ENCODE results near the gene TMEM8B.
A peak's percentile ranks its signal among the peaks of the same experiment; 100 is the strongest.

The TMEM8B gene, protein sequence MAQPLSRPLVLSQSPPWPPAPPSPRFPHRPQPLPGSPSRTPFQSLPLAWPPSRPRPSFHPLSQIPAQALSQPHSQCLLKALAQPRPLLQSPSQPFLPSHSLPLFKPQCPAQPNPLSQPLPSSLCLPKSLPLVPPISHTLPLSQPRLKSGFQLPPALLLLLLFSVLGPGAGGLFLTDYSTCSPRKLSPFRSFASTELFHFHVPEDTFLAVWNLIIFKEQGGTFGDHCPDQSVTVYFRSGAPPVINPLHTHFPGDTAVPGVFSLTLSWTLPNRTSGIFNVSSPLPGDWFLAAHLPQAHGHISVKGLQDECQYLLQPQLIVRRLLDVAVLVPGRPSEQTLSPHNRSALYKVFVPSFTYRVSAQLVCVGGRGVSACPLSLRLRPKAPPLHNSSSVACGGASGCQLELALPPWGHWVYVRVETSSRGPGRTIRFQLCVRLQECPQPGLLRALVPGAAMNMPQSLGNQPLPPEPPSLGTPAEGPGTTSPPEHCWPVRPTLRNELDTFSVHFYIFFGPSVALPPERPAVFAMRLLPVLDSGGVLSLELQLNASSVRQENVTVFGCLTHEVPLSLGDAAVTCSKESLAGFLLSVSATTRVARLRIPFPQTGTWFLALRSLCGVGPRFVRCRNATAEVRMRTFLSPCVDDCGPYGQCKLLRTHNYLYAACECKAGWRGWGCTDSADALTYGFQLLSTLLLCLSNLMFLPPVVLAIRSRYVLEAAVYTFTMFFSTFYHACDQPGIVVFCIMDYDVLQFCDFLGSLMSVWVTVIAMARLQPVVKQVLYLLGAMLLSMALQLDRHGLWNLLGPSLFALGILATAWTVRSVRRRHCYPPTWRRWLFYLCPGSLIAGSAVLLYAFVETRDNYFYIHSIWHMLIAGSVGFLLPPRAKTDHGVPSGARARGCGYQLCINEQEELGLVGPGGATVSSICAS

DNA sequence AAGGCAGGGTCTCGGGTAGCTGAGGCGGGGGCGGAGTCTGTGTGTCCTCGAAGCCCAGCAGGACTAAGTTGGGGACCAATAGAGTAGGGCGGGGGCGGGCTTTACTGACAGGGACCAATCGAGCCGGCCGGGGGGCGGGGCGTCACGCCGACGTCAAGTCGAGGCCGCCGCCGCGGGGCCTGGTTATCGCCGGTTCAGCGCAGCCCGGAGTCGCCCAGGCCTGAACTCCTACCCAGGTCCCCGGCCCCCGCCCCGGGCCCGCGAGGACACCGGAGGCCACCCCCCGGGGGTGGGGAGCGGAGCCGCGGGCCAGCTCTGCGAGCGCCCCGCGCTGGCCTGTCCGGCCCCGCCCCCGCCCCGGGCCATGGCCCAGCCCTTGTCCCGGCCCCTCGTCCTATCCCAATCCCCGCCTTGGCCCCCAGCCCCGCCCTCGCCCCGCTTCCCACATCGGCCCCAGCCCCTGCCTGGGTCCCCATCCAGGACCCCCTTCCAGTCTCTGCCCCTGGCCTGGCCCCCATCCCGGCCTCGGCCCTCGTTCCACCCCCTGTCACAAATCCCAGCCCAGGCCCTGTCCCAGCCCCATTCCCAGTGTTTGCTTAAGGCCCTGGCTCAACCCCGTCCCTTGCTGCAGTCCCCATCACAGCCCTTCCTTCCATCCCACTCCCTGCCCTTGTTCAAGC is at the start of gene TMEM8B:
Gene TMEM8B, plus strand, starts transcription at position 145 of the 680 bp plus-strand sequence. Its CDS starts 220 bp downstream, at position 365.
- DNase-seq: peak; percentile 99

DNA sequence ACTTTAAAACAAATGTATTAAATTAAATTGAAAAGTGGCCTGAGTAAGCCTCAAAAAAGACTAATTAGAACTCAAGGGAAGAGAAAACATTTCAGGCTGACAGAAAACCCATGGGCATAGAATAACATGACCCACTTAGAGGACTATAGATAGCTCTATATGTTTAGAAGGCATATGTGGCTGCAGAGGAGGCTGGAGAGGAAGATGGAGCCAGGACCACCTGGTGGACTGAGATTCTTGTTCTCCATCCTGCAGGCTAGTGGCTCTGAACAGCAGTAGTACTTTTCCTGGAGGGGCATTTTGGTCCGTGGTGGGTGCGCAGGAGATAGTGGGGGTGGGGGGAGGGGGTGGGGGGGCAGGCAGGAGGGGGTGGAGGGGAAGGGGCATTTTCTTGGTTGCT is 48.0 kb upstream of the TMEM8B start:
- DNase-seq: no peak

DNA sequence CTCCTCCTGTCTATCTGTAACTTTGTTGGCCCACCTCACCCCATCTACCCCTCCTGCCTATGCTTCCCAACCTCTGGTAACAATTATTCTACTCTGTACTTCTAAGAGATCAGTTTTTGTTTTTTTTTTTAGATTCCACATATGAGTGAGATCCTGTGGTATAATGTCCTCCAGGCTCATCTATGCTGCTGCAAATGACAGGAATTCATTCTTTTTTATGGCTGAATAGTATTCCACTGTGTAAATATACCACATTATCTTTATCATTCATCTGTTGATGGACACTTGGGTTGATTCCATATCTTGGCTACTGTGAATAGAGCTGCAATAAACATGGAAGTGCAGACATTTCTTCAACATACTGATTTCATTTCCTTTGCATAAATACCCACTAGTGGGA is 45.6 kb upstream of the TMEM8B start:
- DNase-seq: no peak

DNA sequence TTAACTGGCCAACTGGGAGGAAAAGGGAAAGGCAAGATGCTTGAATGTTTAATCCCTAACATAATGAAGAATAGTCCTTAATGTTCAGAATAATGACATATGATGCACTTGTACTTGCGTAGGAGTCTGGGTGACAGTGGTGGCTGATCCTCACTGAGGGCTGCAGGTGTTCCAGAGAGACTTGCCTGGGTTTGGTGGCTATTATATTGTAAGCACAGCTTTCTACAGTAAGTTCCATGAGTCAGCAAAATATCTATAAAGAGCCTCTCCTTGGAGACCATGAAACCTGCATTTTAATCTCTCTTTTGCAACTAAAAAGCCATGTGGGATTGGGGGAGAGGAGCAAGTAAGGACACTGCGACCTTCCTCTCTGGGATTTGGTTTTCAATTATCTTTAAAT is 39.5 kb upstream of the TMEM8B start:
- DNase-seq: no peak

DNA sequence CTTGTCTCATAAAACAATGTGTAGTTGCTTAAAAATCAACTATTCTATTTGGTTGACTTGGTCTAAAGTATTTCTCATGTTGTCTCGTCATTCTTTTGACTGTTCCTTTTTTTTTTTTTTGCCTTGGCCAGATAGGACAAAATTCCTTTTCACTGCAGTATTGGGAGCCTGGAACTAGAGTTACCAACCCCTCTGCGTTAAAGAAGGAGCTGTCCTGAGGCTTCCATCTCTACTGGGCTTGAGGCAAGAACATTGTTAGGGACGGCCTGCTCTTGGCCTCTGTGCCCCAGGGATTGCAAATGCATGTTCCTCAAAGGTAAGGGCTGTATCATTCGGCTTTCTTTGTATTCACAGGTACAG is 39.0 kb upstream of the TMEM8B start:
- DNase-seq: no peak

DNA sequence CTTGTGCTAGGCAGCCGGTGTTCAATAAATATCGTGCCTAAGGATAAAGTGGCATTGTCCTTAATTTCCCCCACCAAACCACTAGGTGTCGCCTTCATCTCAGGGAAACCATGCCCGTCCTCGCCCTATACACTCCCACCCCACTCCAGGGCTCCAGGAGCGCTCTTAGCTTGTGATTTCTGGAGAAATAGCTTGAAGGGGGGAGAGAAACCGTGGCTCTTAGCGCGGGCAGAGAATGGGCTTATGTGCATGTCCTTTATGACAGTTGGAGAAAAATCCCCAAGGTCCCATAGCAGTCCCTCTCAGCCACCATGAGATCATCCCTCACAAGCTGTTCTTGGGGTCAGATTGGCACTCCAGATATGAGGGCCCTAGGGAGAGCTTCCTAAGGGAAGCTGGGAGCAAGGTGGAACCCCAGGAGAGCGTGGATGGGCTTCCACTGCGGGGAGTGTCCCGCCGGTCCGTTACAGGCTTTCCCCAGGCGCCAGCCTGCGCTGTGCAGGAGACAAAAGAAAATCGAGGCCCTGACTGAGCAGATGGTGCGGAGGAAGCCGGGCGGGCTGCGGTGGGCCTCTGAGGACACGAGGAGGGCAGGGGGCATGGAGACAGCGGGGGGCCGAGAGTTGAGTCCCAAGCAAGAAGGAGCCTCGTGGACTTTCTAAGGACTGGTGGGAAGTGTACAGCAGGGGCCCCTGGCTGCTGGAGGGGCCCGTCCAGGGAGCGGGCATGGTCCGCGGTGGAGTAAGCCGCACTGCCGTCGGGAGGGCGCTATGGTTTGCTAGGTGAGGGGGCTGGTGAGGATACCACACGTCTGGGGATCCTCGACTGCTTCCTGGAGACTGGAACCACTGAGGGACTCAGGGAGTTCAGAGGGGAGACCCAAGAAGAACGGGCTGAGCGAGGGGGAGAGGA is 38.4 kb upstream of the TMEM8B start:
- DNase-seq: peak; percentile 56

DNA sequence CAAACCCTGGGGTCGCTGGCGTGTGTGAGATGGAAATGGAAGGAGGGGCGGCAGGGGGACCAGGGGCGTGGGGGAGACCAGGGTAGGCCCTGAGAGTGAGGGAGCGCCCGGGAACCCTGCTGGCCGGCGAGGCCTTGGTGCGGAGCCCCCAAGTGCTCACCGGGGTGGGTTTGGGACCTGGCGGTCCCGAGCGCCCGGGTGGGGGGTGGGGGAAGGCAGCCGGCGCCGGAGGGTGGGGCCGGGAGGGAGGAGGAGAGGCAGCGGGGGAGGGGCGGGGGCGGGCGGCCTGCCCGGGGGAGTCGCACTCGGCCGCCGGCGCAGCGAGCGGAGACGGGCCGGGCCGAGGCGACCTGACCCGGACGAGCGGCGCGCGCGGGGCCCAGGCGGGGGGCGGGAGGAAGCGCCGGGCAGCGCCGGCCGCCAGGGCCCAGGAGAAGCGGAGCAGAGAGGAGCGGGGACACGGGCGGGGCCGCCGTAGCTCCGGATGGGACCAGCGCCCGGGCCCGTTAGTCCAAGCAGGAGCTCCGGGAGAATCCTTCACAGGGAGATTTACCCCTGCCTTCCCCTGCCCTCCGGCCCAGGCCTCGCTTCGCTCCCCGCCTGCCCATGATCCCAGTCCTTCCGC is 37.6 kb upstream of the TMEM8B start, which contains the start of gene NPR2:
Gene NPR2, plus strand, starts transcription at position 295 of the 625 bp plus-strand sequence. CDS start 818 bp downstream, outside the sequence.
- DNase-seq: no peak

DNA sequence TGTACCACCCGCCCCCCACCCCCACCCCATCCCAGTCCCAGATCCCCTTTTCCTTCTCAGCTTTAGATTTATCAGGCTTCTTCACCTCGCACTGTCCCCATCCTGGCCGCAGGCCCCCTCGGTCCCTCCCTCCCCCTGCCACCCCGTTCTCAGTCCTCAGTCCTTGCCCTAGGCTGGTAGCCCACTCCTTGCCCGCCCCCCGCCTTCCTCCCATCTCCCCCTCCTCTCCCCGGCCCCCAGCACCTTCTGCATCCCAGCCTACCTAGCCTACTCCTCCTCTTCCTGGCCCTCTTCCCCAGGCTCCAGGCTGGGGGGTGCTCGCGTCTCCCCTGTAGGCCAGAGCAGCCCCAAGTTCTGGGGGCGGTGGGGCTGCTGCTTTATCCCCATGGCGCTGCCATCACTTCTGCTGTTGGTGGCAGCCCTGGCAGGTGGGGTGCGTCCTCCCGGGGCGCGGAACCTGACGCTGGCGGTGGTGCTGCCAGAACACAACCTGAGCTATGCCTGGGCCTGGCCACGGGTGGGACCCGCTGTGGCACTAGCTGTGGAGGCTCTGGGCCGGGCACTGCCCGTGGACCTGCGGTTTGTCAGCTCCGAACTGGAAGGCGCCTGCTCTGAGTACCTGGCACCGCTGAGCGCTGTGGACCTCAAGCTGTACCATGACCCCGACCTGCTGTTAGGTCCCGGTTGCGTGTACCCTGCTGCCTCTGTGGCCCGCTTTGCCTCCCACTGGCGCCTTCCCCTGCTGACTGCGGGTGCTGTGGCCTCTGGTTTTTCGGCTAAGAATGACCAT is 36.8 kb upstream of the TMEM8B start:
- DNase-seq: no peak

DNA sequence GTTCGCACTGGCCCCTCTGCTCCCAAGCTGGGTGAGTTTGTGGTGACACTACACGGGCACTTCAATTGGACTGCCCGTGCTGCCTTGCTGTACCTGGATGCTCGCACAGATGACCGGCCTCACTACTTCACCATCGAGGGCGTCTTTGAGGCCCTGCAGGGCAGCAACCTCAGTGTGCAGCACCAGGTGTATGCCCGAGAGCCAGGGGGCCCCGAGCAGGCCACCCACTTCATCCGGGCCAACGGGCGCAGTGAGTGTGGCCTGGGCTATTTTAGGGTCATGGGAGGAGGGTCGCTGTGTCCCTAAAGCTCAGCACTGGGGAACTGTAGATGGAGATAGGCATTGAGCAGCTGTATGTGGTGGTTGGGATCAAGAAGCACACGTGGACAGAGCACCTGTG is 36.2 kb upstream of the TMEM8B start:
- DNase-seq: no peak

DNA sequence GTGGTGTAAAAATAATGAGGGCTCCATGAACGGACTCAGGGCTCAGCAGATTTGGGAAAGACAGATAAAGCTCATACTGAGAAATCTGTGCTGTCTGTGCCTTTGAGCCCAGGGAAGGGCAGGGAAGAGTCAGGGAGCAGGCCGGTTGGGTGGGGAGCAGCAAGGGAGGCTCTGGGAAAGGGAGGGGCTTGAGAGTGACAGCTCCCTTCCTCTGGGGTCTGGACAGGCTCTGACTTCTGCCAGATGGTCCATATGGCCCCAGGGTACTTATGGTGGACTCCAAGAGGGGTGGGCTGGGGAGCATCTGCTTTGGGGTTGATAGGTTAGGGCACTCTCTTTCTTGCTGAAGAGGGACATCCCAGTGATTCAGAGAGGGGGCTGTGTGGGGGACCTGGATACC is 35.6 kb upstream of the TMEM8B start:
- DNase-seq: no peak

DNA sequence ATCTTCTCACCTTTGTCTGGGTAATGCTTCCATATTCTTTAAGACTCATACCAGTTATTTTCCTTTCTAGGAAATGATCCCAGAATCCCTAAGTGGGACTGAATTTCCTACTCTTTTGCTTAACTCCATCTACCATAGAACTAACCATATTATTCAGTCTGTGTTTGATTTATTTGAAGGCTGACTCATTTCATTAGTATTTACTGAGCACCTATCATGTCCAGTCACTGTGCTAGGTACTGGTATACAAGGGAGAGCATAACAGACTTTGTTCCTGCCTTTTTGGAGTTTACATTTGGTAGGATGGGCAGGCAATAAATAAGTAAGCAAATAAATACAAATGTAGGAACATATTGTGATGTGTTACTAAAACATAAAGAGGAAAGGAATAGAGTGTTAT is 33.3 kb upstream of the TMEM8B start:
- no peak for DNase-seq

DNA sequence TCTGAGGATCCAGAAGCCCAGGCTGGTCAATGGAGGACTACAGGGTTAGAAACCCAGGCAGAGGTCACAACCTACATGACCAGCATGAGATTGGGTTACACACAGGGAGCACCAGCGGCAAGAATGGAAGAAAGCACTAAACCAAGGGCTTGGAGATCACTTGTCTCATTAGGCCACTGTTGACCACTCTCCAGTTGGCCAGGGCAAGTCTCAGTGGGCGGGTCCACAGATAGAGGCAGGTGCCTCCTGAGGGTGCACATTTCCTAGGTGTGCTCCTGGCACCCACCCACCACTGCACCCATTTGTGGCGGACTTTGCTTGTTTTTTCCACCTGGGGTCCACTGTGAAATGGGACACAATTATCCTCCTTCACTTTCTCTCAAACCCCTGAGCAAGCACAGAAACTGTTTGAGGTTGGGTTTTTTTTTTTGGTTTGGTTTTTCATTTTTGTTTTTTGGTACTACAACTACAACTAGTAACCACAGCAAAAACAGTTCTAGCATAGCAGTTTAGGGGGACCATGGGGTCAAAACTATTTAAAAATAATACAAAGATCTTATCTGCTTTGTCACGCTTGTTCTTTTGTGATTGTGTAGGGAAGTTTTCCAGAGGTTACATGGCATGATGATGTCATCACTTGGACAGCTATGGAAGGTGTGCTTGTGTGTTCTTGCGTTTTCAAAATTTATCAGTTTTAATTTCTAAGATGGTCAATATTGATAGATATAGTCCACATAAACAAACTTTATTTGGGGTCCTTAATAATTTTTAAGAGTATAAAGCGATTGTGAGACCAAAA is 31.5 kb upstream of the TMEM8B start:
- no peak for DNase-seq

DNA sequence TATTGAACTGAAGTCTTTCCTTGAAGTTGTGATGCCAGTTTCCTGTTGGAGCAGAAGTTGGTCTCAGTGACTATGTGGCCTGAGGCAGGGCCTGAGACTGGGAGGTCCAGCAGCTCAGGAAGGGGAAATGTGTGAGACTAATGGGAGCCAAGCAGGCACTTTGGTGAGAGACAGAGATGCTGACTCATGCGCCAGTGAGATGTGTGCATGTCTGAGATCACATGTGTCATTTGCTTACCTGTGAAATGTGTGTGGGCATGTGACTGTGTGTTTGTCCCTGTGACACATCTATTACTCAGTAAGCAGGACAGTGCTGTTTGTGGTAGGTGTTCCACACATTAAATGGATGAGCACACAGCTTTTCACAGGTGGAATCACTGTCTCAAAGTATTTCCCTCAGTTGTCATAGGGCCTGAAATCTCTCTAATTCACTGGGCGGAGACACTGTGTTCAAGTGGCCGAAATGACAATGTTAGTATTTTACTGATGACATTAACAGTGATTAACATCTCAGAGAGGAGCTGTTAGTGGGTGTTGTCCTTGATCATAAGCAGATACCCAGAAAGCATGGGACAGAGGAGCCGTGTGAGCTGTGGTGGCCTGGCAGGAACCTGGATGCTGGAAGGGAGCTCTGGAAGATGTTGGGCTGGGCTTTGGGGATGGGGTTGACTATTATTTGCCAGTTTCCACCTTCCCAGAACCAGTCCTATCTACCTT is 30.2 kb upstream of the TMEM8B start:
- DNase-seq: peak; percentile 62

DNA sequence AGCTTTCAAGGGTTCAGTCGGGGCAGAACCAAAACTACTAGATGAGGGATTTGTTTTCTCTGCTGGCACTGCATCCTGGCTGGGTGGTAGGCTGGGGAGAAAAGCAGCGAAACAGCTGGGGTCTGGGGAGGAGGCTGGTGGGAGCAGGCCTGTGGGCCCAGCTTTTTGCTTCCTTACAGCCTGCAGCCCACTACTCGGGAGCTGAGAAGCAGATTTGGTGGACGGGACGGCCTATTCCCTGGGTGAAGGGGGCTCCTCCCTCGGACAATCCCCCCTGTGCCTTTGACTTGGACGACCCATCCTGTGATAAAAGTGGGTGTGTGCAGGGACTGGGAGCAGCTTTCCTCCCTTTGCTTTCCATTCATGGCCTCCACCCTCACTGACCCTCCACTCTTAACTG is 28.5 kb upstream of the TMEM8B start:
- DNase-seq: no peak

DNA sequence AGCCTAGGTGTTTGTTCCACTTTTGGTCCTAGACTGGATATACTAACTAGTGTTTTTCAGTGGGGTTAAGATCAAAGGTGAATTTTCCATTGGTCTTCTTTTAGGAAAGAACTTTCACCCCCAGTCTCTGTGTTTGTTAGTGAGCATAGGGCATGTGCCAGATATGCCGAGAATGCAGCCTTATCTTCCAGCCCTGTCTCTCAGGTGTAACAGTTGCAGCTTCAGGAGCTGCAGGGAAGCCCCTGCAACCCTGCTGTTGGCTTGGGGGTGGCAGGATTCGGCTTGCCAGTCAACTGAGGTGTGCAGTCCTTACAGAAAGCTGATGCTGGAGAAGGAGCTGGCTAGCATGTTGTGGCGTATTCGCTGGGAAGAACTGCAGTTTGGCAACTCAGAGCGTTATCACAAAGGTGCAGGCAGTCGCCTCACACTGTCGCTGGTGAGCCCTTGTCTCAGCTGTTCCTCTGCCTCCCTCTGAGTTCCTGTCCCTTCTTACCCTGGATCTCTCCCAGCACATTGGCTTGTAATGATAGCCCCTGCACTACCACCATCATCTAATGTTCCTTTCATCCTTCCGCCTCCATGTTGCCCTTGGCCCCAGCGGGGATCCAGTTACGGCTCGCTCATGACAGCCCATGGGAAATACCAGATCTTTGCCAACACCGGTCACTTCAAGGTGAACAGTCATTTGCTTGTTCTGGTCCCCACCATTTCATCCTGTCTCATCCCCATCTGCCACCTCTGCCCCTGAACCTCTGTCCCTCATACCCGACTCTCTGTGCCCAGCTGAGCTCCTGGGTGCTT is 27.5 kb upstream of the TMEM8B start:
- no peak for DNase-seq

DNA sequence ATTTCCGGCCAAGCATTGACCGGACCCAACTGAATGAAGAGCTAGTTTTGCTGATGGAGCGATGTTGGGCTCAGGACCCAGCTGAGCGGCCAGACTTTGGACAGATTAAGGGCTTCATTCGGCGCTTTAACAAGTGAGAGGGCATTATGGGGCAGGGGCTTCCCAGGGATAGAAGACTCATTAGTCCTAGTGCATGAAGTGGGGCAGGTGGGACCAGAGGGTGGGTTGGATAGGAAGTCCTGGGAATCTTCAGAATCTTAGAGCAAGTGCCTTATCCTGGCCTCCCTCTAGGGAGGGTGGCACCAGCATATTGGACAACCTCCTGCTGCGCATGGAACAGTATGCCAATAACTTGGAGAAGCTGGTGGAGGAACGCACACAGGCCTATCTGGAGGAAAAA is 22.9 kb upstream of the TMEM8B start:
- DNase-seq: no peak

DNA sequence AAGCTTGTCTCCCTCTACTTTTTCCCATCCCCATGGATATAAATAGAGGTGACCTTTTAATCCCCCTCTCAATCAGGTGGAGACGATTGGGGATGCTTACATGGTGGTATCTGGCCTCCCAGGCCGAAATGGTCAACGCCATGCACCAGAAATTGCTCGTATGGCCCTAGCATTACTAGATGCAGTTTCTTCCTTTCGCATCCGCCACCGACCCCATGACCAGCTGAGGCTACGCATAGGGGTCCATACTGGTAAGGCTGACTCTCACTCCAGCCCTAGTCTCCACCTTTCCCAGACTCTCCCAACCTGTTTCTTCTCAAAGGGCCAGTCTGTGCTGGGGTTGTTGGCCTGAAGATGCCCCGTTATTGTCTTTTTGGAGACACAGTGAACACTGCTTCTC is 20.6 kb upstream of the TMEM8B start:
- DNase-seq: no peak

DNA sequence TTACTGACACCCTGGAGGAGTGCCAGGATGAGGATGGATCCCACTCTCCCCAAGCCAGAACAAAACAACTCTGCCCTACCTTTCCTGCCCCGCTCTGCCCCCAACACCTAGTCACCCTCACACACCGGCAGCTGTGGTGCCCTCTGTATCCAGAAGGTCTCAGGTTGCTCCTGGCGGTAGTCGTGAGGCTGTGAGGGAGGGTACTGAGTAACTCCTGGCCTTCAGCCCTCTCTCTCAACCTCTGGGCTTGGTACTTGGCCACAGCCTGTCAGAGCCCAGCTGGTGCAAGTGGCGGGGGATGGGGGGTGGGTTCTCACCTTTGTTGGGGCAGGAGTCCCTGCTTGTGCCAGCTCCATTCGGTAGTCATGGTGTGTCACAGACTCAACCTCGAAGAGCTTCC is 18.9 kb upstream of the TMEM8B start:
- no peak for DNase-seq
